HepG2 (cell line): ENCODE data around the gene DNASE1L2. TPM values are rescaled to one million over a fixed set of nuclear protein-coding genes. Genes with fewer than 3 reads are reported as not detected.

Experiments
- CREB1 ChIP-seq, 2 experiments: fragments of 450-650 bp in 1 of 2; IDR thresholded peaks; 2 replicates each; pipeline ENCODE4 v1.6.1; 2016 to 2017; ENCODE audit warnings: control low read depth in 1 of 2, mild to moderate bottlenecking in 1 of 2, missing compliant biosample characterization in 1 of 2, missing genetic modification characterization in 1 of 2
- HES4 ChIP-seq: sonication (generic); formaldehyde crosslinking; IDR thresholded peaks from 2 replicates; pipeline ENCODE4 v1.9.0; 2021; ENCODE audit warnings: mild to moderate bottlenecking, missing genetic modification reagents, borderline replicate concordance
- THAP9 ChIP-seq: sonication (generic); formaldehyde crosslinking; IDR thresholded peaks from 2 replicates; pipeline ENCODE4; 2020; ENCODE audit warnings: missing genetic modification reagents, mild to moderate bottlenecking, borderline replicate concordance
- ZFP41 ChIP-seq: sonication (generic); formaldehyde crosslinking; IDR thresholded peaks from 2 replicates; pipeline ENCODE4 v1.4.0; 2020; ENCODE audit warnings: mild to moderate bottlenecking, missing genetic modification reagents, borderline replicate concordance
- ZNF121 ChIP-seq: sonication (generic); formaldehyde crosslinking; IDR thresholded peaks from 2 replicates; pipeline ENCODE4 v1.5.0; 2020; ENCODE audit warnings: mild to moderate bottlenecking, missing genetic modification reagents
- polyA plus RNA-seq, 8 experiments: library from polyadenylated mRNA; depleted of rRNA in 3 of 8; stranded (reverse) in 7 of 8; unstranded in 1 of 8; fragments of >200 nt; fragmentation: Illumina TruSeq in 4 of 8; extraction: Trizol in 4 of 8; gene quantifications; 2 replicates each; pipeline versions ENCODE4 v1.2.1 to v1.2.3, GENCODE V29; 2011 to 2016; ENCODE audit warnings: low read depth in 4 of 8, missing spikeins in 1 of 8, mixed read lengths in 1 of 8; ENCODE audit not compliant: insufficient read depth in 1 of 8
- total RNA-seq, 5 experiments: library from RNA; depleted of rRNA; stranded (reverse); fragments of >200 nt; fragmentation: Illumina TruSeq; extraction: Trizol; gene quantifications; 2 replicates each; pipeline ENCODE4 v1.2.3, GENCODE V29; 2016; ENCODE audit warnings: low read depth in 1 of 5
- TF ChIP-seq, protein P1 (sequence below): sonication (generic); formaldehyde crosslinking; IDR thresholded peaks from 2 replicates; pipeline ENCODE4 v1.4.0; 2020; ENCODE audit warnings: missing genetic modification reagents

Gene DNASE1L2
- total and polyA plus RNA-seq, 2 of the 13 experiments (the other 11 are each of a cell fraction or from before 2014, with no cell fraction given) = 0.44 to 0.50 TPM

- no peak for TF ChIP-seq THAP9 (CRISPR knock-in tag)
- TF ChIP-seq ZFP41 (CRISPR knock-in tag) = no peak
- TF ChIP-seq HES4 (CRISPR knock-in tag) = 0 out of 2 replicates have a peak, but pooled peaks have one; percentile 54
- no peak for TF ChIP-seq CREB1 (IDR thresholded peaks at IDR 0.05)
- TF ChIP-seq CREB1 (CRISPR knock-in tag; IDR thresholded peaks at IDR 0.05) = no peak
- TF ChIP-seq, protein P1, sequence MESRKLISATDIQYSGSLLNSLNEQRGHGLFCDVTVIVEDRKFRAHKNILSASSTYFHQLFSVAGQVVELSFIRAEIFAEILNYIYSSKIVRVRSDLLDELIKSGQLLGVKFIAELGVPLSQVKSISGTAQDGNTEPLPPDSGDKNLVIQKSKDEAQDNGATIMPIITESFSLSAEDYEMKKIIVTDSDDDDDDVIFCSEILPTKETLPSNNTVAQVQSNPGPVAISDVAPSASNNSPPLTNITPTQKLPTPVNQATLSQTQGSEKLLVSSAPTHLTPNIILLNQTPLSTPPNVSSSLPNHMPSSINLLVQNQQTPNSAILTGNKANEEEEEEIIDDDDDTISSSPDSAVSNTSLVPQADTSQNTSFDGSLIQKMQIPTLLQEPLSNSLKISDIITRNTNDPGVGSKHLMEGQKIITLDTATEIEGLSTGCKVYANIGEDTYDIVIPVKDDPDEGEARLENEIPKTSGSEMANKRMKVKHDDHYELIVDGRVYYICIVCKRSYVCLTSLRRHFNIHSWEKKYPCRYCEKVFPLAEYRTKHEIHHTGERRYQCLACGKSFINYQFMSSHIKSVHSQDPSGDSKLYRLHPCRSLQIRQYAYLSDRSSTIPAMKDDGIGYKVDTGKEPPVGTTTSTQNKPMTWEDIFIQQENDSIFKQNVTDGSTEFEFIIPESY = no peak
- no peak for TF ChIP-seq ZNF121 (CRISPR knock-in tag)
These were observed 46.1 kb upstream of the DNASE1L2 start (continued) for GRCh38 chr16:2190002-2190658.
